HG03432 (cell line): Measurements from ENCODE around the gene PNMA6F.

Experiments used
- ATAC-seq: cut with Tn5 transposase; IDR thresholded peaks from one replicate; pipeline ENCODE4 v1.9.1; 2021; ENCODE audit warnings: mild to moderate bottlenecking, moderate library complexity; ENCODE audit not compliant: unreplicated experiment

PNMA6F gene

GRCh38 chrX:153321381-153322124, at the start of gene PNMA6F:
TSS of gene PNMA6F (minus strand) at chrX:153321767. CDS start at chrX:153320674, 1,093 bp downstream.
- ATAC-seq = no peak

DNA sequence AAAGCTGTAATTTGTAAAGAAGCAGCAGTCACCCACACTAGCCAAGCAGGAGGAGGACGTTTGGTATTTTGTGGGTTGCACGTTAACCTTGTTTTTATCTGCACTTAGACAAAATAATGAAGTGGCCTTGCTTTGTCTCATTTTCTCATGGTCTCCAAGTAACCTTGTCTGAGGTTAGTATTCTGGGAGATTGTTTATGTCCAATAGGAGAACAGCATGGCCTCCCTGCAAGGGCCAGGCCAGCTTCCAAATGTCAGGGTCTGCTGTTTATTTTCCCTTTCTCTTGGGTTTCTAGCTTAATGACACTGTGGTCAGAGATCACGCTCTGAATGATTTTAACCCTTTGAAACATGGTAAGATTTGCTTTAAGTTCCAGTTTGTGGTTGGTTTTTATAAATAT, 49.7 kb upstream of the PNMA6F start:
- no peak for ATAC-seq

DNA sequence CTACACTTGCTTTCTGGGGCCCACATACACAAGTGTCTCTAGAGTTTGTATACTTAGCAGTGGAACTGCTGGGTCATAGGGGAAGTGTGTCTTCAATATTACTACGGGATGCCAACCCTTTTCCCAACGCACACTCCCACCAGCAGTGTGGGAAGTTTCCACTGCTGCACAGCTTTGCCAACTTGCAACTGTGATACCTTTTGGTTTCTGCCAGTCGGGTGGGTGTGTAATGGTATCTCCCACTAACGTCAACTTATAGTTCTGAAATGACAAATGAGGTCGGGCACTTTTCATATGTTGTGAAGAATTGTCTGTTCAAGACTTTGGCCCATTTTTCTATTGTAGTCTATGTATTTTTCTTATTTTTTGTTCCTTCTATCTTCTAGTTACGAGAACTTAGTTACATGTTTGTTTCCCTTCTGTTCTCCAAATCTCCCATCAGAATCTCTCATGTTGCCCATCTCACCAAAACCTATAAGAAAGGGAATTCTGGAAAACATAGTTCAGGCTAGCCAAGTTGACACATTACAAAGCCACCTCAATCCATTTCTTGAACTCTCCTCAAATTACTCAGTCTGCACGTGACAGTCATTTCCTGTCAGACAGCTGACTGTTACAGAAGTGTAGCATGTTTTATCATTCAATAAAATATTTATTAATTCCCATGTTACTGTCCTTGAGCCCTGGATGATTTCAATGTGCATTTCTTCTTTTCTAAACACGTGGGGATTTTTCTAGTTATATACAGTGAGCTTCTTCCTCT, 48.9 kb upstream of the PNMA6F start:
- no peak for ATAC-seq

- ATAC-seq = no peak
These were observed 45.4 kb upstream of the PNMA6F start for GRCh38 chrX:153366878-153367538.

DNA sequence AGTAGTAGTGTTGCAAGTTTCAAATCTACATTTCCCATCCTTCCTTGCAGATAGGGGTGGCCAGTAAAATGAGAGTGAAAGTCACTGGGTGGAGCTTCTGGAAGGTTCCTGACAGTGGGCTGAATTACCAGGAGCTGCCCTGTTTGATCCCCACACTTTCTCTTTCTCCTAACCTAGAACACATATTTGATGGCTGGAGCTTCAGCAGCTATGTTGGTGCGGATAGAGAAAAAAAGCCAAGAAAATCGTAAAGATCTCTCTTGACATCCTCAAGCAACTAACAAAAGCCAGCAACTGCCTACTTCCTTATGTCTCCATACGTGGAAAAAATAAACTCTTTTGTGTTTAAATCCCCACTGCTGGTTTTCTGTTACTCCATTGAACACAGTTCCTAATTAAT, 44.6 kb upstream of the PNMA6F start:
- ATAC-seq = no peak

DNA sequence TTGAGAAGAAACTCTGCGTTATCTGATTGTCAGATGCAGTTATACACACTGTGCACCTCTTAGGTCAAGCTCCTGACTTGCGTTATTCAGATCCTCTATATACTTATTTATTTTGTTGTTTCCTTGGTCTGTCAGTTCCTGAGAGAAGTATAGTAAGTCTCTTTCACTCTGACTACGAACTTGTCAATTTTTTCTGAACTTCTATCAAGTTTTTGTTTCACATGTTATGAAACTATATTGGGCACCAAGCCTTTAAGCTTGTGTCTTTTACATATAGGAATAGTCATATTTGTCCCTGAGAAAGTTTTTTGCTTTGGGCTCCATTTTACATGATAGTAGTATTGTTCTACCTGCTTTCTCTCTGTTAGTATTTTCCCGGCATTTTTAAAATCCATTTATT, 44.1 kb upstream of the PNMA6F start:
- no peak for ATAC-seq

DNA sequence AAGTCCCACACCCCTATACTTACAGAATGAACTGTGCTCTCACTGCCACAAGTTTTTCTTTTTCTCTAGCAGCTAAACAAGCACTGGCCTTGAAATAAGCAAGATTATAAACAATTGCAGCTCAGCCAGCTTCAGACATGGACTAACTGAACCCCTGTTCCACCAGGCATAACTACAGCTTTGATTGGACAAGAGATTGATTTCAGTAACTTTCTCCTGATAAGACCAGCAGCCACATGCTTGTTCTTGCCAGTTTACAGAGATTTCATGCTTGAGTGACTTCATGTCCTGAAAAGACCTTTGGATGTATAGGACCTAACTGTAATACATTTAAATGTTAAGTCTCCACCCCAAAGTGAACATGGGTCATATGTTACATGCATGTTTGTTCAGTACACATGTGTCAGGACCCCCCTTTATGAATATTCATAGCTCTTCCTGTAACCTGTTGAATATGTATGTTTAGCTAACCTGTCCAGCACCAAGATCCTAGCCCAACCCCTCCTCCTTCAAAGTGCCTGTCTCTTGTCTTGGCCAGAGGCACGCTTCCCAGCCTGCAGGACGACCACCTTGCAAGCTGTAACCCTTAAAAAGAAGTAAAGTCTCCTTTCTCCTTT, 40.3 kb upstream of the PNMA6F start:
- ATAC-seq = no peak

- no peak for ATAC-seq
These were observed 36.3 kb upstream of the PNMA6F start for GRCh38 chrX:153357877-153358276.

- ATAC-seq = no peak
These were observed 31.8 kb upstream of the PNMA6F start for GRCh38 chrX:153353416-153353815.

DNA sequence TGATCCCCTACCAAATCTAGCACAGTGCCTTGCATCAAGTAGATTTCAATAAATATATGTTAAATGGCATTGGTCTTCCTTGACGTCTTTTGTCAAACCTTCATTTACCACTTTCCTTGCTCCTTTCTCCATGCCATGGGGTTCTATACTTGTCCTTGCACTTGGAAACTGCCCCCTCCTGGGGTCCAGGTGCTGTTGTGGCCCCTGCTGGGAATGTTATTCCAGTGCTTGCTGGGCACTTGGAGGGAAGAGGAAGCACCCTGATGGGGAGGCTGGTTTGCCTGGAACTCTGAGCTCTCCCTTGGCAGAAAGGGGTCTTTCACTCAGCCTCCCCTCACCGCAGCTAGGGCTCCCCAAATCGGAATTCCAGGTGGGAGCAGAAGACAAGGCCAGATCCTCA, 31.3 kb upstream of the PNMA6F start:
- no peak for ATAC-seq

- ATAC-seq = no peak
These were observed 30.4 kb upstream of the PNMA6F start for GRCh38 chrX:153351981-153352380.

DNA sequence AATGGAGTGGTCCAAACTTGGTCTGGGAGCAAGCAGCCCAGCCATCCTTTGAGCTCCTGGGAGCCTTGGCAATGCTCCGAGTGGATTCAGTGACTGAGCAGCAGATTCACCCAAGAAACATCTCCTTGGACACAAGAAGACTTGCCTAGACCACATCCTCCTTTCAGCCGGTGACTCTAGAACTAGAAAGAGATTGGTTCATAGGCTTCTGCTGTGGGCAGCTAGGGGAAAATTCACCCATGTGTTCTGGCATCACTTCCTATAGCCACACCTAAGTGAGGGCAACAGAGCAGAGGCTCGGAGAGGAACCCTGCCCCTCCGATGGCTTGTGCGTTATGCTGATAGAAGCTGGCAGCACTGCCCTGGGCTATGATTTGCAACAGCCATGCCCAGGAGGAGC, 28.4 kb upstream of the PNMA6F start:
- no peak for ATAC-seq

DNA sequence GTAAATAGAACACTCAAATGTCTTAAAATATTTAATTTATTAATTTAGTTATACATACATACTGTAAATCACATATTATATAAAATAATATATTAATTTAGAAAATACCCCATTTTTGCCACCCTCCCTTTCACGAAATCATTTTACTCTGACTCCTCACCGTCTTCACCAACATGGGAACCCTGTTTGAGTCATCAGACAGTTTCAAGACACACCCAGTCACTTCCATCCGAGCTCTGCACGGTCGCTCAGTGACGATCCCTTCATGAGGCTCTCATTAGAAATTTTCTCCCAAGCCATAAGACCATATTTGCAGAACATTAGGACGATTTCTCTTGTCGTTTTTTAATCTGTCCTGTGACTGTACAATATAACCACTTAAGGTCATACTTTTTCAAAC, 26.9 kb upstream of the PNMA6F start:
- ATAC-seq = no peak

DNA sequence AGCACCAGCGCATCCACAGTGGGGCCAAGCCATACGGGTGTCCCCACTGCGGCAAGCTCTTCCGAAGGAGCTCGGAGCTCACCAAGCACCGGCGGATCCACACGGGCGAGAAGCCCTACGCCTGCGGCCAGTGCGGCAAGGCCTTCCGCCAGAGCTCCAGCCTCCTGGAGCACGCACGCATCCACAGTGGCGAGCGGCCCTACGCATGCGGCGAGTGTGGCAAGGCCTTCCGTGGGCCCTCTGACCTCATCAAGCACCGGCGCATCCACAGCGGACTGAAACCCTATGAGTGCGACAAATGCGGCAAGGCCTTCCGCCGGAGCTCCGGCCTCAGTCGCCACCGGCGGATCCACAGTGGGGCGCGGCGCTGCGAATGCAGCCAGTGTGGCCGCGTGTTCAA, 26.0 kb upstream of the PNMA6F start:
- no peak for ATAC-seq

GRCh38 chrX:153343674-153344073, 22.1 kb upstream of the PNMA6F start:
- no peak for ATAC-seq

- no peak for ATAC-seq
These were observed 21.4 kb upstream of the PNMA6F start for GRCh38 chrX:153342762-153343558.

- ATAC-seq = no peak
These were observed 18.5 kb upstream of the PNMA6F start for GRCh38 chrX:153340111-153340510.

DNA sequence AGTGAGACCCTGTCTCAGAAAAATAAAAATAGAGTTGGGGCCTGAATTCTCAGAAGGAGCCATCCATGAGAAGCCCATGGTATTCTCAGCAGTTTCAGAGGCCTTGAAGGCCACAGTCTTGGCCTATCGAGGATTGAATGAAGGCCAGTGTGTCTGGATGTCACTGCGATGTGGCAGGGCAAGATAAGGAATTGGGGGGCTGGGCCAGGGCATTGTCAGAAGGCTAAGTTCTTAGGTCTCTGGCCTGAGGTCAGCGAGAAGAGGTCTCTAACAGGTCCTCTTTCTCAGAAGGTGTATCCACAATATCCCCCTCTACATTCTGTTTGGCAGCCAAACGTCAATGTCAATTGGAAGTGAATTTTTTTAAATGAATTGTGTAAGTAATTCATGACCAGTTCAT, 18.1 kb upstream of the PNMA6F start:
- ATAC-seq = no peak

DNA sequence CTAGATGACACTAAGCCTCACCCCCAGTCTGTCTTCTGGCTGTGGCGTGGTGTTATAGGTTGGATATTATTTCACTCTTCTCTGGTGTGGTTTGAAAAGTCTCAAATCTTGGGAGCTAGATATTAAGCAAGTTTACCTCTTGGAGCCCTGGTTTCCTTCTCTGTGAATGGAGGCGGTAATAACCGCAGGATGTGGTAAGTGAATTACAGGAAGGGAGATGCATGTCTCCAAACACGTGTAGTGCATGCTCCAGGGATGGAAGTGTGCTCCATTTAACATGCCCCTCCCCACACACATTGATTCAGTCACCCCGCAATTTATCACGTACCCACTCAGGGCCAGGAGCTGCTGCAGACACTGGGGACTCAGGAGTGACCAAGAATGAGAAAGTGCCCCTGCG, 17.3 kb upstream of the PNMA6F start:
- no peak for ATAC-seq

GRCh38 chrX:153336988-153337387, 15.4 kb upstream of the PNMA6F start:
- no peak for ATAC-seq
